GM10266 (cell line): ENCODE measurements around the gene OSBPL8.
A peak's percentile ranks its signal among the peaks of the same experiment; 100 is the strongest.

Experiments used
- DNase-seq: peaks from one replicate; pipeline ENCODE4 v3.0.0; 2012; ENCODE audit errors: extremely low spot score
- CTCF ChIP-seq: IDR thresholded peaks from 2 replicates; pipeline ENCODE4 v1.5.1; 2012; ENCODE audit warnings: mild to moderate bottlenecking, low read depth; ENCODE audit not compliant: control insufficient read depth, insufficient read depth; ENCODE audit errors: missing control alignments

OSBPL8 gene

GRCh38 chr12:76455582-76456345 lies 103.8 kb downstream of the OSBPL8 start:
- DNase-seq = peak; percentile 34
- TF ChIP-seq CTCF = peak; percentile 64

GRCh38 chr12:76451528-76451927 lies 108.0 kb downstream of the OSBPL8 start:
- no peak for DNase-seq
- TF ChIP-seq CTCF = no peak

- no peak for TF ChIP-seq CTCF
- no peak for DNase-seq
Measured at GRCh38 chr12:76450690-76451089, 108.9 kb downstream of the OSBPL8 start.

- TF ChIP-seq CTCF = no peak
- no peak for DNase-seq
Measured at GRCh38 chr12:76449993-76450392, 109.6 kb downstream of the OSBPL8 start.

- no peak for DNase-seq
- no peak for TF ChIP-seq CTCF
Measured at GRCh38 chr12:76449583-76449982, 110.0 kb downstream of the OSBPL8 start.

GRCh38 chr12:76449016-76449415 lies 110.6 kb downstream of the OSBPL8 start:
- TF ChIP-seq CTCF = no peak
- DNase-seq = no peak

- TF ChIP-seq CTCF = no peak
- DNase-seq = no peak
Measured at GRCh38 chr12:76446090-76446489, 113.5 kb downstream of the OSBPL8 start.
